ENCODE measurements around the gene VRK1. TPM values are rescaled to one million over a fixed set of nuclear protein-coding genes. Genes with fewer than 3 reads are reported as not detected.

Gene VRK1
- total and polyA plus RNA-seq, 2 of the 8 experiments (the other 6 are each of a cell fraction or from before 2014, with no cell fraction given), result 24.2 to 64.8 TPM

- Histone ChIP-seq H3K56ac (replicated peaks; ENCODE audit: insufficient read length, low read depth, low read length) (no peak overlapping the region), H3K23me2 (ENCODE audit: low read depth, low read length) (no peaks in the 10 kb centered on the region), H2BK12ac (ENCODE audit: low read depth, low read length) (no peak overlapping the region), H2BK120ac (replicated peaks; ENCODE audit: low read depth, low read length) (no peak overlapping the region), H3K79me2 (ENCODE audit: control insufficient read depth in 1 of 2, insufficient read depth in 2 of 2, low read length in 2 of 2) (no peaks in the 10 kb centered on the region), H2BK5ac (ENCODE audit: low read depth, low read length) (no peak overlapping the region), H2BK15ac (ENCODE audit: low read length) (no peak overlapping the region), H3K23ac (ENCODE audit: insufficient read length) (no peak overlapping the region), H4K20me1 (replicated peaks in 1 of 2; ENCODE audit: control insufficient read depth in 1 of 2, insufficient read depth in 2 of 2, low read length in 2 of 2) (no peaks in the 10 kb centered on the region), H3K4me2 (ENCODE audit: insufficient read depth in 1 of 2, low read depth in 2 of 2, low read length in 2 of 2) (no peak overlapping the region), H3K36me3 (ENCODE audit: control insufficient read depth in 2 of 4, insufficient read depth in 4 of 4, low read length in 3 of 4) (no peaks in the 10 kb centered on the region), H2BK20ac (ENCODE audit: low read length) (no peak overlapping the region), H3K4ac (replicated peaks; ENCODE audit: insufficient read length, low read depth, low read length) (no peak overlapping the region), H3K4me3 (ENCODE audit: extremely low read depth in 1 of 4, insufficient read depth in 2 of 4, low read depth in 3 of 4, low read length in 4 of 4) (no peak overlapping the region), H3K18ac (ENCODE audit: extremely low read depth, low read length) (no peak overlapping the region), H3K27me3 (replicated peaks in 1 of 4; ENCODE audit: control insufficient read depth in 3 of 4, extremely low read depth in 1 of 4, insufficient read depth in 3 of 4, low read length in 3 of 4) (no peaks in the 10 kb centered on the region), H4K91ac (replicated peaks; ENCODE audit: insufficient read length, low read length) (no peak overlapping the region), H3K14ac (ENCODE audit: insufficient read length) (no peak overlapping the region), H3K79me1 (ENCODE audit: low read depth, low read length) (no peaks in the 10 kb centered on the region), H3K27ac (ENCODE audit: low read depth, low read length) (no peak overlapping the region), H4K5ac (ENCODE audit: insufficient read length, low read depth, low read length) (no peak overlapping the region), H2AFZ (ENCODE audit: low read length) (no peak overlapping the region), H2AK5ac (ENCODE audit: low read depth, low read length) (no peak overlapping the region), H3K9ac (replicated peaks in 1 of 4; ENCODE audit: extremely low read depth in 1 of 4, low read depth in 3 of 4, low read length in 3 of 4) (no peak overlapping the region), H4K8ac (ENCODE audit: extremely low read depth, insufficient read depth, low read length) (no peak overlapping the region), H3K4me1 (replicated peaks in 1 of 4; ENCODE audit: control insufficient read depth in 3 of 4, insufficient read depth in 4 of 4, low read length in 3 of 4) (peaks cover 0 to 4% (median under 1%) of the 10 kb centered on the region in 4 experiments; a peak in 2 of 7 replicates), H3K9me3 (ENCODE audit: insufficient read depth in 2 of 2, low read depth in 1 of 2, low read length in 1 of 2) (peaks cover 0 to 10% of the 10 kb centered on the region in 2 experiments; a peak in 2 of 4 replicates)
- POLR2A ChIA-PET (ENCODE audit: partially characterized antibody), result no interaction called here
- CTCF ChIA-PET (ENCODE audit: partially characterized antibody), result no interaction called here
- FAIRE-seq, result no peak
- WGBS, 2 experiments (ENCODE audit: extremely low coverage in 1 of 2, insufficient coverage in 1 of 2, insufficient read length in 1 of 2, insufficient replicate concordance in 2 of 2, low coverage in 1 of 2, low lambda C conversion rate in 2 of 2, missing lambda C conversion rate in 1 of 2), result 91% methylated on average over 3 of the region's 3 CpGs; no CpG with 5 or more reads in 1 of the 2 experiments
- DNase-seq (ENCODE audit: low read depth in 1 of 2, low spot score in 2 of 2), result no peak
- no peak for TF ChIP-seq GTF2F1 (IDR thresholded peaks at IDR 0.05; ENCODE audit: borderline replicate concordance, low read depth, low read length)
- TF ChIP-seq CBX5 (IDR thresholded peaks at IDR 0.05; ENCODE audit: low read depth, low read length), result no peak
- no peak for TF ChIP-seq SIX5 (IDR thresholded peaks at IDR 0.05; ENCODE audit: low read depth, low read length)
- no peak for TF ChIP-seq TCF12 (IDR thresholded peaks at IDR 0.05; ENCODE audit: low read depth, low read length)
- TF ChIP-seq PHF8 (conservative IDR thresholded peaks at IDR 0.05; ENCODE audit: low read depth, low read length), result no peak
Measured at GRCh38 chr14:96920023-96920422, 122.8 kb downstream of the VRK1 start.

Data from H1 (cell line).